UCSD-AML1 (cell line): ENCODE results near the gene BUD31.
"Not testable (repeated sequence)": the region's sequence is repeated elsewhere in the genome, so short reads cannot be mapped to it uniquely, and the experiment has no call there.

Experiments
- DNase-seq: peaks from one replicate; lab custom pipeline; 2025; ENCODE audit not compliant: unreplicated experiment; lab: John Stamatoyannopoulos, UW

Gene BUD31

DNA sequence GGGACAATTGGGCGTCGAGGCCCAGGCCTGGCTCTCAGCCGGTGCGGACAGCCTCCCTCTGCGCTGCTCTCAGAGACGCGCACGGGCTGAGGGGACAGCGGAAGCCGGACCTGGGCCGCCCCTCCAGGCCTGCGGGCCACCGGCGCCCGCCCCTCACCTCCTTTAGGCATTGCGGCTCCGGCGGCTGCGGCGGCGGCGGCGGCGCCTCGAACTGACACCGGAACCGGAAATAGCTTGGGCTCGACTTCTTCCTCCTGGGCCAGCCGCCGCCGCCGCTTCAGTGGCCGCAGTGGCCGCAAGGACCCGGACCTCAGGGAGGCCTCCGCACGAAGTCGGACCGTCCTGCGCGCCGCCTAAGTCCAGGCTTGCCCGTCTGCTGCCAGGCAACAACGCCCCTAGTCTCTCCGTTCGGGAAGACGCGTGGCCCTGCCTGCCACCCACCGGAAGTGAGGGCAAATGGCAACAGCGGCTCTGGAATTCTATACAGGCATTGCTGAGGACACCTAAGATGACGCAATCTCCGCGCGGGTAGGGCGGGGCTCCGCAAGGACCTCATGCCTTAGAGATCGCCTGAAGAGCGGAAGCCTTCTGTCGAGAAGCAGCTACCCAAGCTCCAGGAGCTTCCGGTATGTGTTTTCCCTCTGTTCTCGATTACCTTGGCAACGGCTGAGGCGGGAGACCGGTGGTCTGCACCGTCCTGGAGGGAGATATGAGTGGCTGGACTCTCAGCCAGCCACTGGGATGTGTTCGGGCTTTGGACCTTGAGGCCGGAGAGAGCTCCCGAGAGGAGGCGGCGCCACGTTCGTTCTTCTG lies at the start of gene BUD31, which contains the start of gene PDAP1:
TSS of gene BUD31 (plus strand) at position 591 of the 813 bp plus-strand sequence. CDS start 2,124 bp downstream, outside the sequence.
TSS of gene PDAP1 (minus strand) at position 219 of the 813 bp plus-strand sequence. CDS start at position 170, 49 bp downstream.
- DNase-seq, result peak; percentile 85

DNA sequence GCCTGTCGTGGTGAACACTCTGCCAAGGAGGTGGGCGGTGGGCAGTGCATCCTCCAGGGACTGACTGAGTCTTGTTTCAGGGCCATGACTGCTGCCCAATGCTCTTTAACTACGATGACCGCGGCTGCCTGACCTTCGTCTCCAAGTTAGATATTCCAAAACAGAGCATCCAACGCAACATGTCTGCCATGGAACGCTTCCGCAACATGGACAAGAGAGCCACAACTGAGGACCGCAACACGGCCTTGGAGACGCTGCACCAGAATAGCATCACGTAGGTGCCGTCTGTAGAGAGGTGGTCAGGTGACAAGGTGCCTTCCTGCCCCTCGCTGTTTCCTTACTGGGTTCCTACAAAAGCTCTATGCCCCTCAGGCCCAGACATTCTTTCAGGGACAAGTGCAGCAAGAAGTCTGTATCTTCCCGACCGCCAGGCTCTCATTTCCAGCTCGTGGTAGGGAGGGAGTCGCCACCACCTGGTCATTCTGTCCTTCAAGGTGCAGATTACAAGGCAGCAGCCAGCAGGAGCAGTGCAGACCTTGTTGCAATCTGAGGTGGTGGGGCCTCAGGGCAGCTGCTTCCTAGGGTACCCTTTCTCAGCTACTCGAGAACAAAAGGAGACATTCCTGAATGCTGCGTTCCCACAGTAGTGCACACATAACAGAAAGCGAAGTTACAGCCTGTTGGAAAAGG lies 49.2 kb upstream of the BUD31 start:
- DNase-seq, result no peak

DNA sequence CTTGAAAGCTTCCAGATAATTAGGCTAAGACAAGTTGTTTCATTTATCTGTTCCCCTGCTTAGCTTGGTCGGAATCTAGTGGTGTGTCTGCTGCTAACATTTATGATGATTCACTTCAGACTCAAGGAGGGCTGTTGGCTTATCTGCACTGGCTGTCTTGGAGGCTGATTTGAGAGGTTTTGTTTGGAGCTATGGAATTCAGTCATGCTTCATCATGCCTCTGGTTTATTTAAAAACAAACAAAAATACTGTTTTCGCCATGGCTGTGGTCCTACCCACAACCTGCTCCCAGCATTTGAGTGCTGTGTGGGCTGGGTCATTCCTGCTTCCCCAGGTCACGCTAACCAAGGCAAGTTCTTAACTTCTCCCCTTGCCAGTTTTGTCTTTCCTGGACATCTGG lies 46.0 kb upstream of the BUD31 start:
- no peak for DNase-seq

DNA sequence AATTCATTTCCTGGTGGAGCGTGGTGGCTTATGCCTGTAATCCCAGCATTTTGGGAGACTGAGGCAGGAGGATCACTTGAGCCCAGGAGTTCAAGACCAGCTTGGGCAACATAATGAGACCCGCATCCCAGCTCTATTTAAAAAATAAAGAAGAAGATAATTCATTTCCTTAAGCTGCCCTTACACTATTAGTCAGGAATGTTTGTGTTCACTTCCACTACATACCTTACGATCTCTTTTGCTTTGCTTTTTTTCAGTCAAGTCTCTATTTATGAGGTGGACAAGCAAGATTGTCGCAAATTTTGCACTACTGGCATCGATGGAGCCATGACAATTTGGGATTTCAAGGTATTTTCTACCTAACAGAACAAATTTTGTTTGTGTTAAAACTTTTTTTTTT lies 45.5 kb upstream of the BUD31 start:
- no peak for DNase-seq

DNA sequence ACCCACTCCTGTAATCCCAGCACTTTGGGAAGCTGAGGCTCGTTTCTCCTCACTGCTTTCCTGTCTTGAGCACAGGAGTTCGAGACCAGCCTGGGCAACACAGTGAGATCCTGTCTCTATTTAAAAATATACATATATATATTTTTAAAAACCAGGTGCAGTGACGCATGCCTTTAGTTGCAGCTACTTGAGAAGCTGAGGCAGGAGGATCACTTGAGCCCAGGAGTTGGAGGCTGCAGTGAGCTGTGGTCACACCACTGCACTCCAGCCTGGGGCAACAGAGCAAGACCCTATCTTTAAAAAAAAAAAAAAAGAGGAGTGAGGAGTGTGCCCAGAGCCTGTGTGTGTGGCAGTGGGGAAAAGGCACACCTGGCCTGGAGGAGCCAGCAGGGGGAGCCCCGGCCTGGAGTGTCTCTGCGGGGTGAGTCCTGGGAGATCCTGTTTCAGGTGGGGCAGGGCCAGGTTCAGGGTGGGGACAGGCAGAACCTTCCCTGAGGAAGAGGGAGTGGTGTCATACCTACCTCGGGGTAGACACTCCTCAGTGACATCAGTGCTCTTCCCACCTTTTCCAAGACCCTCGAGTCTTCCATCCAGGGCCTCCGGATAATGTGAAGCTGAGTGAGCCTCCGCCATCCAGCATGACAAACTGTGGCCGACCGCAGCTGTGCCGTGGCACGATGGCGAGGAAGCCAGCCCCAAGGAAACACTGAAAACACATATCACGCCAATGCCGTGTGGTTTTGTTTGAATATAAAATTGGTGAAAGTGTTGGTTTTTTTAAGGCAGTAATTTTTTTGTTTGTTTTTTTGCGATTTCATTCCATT lies 43.2 kb upstream of the BUD31 start:
- peak; percentile 16 for DNase-seq

DNA sequence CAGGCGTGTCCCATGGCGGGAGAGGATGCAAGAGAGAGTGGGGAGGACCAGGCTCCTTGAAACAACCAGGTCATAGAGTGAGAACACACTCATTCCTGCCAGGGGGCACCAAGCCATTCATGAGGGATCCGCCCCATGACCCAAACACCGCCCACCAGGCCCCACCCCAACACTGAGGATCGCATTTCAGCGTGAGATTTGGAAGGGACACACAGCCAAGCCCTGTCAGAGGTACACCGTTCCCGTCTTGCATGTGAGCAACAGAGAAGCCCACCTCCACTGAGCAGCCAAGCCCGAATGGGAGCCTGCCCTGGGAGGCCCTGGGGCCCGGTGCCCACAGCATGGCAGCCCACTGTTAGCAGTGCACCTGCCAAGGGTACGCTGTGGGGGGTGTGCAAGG lies 42.1 kb upstream of the BUD31 start:
- DNase-seq, result no peak

DNA sequence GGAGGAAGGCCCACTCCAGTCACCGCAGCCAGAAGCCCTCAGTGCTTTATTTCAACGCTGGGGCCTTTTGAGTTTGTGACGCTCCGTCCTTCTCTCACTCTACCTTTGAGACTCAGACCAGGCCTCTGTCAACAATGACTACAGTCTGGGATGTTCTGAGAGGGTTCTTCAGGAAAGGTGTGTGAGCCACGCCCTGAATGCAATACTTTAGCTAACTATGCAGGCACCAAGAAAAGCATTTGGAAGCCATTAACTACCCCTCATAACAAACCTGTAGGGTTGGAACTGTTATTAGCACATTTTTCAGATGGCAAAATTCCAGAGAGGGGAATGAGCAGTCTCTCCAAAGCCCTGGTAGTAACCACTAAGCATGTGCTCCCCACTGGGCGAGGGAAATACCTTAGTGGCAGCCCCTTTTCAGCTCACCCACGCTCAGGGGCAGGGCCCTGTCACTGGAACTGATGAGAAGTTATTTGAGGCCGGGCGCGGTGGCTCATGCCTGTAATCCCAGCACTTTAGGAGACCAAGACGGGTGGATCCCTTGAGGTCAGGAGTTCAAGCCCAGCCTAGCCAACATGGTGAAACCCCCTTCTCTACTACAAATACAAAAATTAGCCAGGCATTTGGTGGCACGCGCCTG lies 39.9 kb upstream of the BUD31 start:
- no peak for DNase-seq

DNA sequence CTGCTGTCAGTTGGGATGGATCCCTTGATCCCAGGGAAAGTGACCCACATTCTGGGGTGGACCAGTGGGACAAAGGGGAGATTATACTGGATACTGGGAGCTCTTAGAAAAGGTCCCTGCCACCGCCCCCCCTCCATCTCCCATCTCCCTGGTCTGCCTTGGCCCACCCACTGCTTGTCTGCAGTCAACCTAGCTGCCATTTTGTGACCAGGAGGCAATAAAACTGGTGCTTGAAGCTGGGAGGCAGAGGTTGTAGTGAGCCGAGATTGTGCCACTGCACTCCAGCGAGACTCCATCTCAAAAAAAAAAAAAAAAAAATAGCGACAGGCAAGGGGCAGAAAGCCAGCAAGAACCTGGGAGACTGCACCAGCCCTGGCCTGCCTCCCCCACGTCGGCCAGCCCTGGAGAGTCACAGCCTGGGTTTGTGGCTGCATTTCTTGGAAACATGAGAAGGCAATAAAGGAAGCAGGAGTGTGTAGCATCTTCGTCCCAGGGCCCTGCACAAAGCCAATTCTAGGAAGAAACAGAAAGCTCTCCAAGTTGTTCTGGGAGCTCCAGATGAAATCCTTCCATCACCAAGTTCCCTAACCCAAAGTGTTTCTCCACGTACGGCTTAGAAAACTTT lies 38.9 kb upstream of the BUD31 start:
- peak; percentile 49 for DNase-seq

DNA sequence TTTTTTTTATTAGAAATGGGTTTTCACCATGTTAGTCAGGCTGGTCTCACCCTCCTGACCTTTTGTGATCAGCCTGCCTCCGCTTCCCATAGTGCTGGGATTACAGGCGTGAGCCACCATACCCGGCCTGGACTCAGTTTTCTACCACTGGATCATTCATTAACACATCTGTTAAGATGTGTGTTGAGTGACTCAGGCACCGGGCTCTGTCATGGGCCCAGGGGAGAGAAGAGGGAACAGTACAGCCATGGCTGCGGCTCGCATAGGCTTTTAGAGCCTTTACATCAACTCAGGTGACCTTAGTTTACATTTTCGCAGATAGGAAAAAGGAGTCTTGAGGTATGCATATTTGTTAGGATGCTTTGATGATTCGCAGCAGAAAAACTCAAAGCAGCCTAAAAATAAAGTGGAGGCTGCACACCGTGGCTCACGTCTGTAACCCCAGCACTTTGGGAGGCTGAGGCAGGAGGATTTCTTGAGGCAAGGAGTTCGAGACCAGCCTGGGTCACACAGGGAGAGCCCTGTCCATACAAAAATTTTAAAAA lies 37.3 kb upstream of the BUD31 start:
- DNase-seq, result no peak

DNA sequence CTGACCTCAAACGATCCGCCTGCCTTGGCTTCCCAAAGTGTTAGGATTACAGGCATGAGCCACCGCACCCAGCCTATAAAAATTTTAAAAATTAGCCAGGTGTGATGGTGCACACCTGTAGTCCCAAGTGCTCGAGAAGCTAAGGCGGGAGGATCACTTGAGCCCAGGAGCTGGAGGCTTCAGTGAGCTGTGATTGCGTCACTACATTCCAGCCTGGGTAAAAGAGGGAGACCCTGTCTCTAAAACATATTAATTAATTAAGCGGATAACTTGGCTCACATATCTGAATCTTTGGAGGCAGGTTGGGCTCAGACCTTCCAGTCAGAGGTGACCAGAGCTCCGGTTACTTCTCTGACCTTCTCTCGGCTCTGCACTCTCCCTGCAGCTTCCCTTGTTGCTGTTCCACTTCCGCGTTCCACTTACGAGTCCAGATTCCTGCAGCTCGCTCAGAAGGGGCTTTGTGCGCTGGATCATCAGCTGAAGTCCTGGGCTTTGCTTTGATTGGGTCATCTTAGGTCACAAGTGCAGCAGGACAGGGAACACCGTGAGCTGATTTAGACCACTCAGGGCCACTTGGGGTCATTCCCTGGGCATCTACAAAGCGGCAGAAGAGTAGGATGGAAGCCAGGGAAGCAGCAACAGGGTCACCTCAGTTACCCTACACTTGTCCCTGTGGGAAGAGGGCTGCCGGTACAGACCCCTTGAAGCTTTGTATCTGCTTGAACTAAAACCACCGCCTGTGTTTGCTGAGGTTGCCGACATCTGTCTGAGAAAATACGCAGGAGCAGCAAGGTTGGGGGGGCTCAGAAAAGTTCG lies 36.3 kb upstream of the BUD31 start:
- DNase-seq, result no peak

DNA sequence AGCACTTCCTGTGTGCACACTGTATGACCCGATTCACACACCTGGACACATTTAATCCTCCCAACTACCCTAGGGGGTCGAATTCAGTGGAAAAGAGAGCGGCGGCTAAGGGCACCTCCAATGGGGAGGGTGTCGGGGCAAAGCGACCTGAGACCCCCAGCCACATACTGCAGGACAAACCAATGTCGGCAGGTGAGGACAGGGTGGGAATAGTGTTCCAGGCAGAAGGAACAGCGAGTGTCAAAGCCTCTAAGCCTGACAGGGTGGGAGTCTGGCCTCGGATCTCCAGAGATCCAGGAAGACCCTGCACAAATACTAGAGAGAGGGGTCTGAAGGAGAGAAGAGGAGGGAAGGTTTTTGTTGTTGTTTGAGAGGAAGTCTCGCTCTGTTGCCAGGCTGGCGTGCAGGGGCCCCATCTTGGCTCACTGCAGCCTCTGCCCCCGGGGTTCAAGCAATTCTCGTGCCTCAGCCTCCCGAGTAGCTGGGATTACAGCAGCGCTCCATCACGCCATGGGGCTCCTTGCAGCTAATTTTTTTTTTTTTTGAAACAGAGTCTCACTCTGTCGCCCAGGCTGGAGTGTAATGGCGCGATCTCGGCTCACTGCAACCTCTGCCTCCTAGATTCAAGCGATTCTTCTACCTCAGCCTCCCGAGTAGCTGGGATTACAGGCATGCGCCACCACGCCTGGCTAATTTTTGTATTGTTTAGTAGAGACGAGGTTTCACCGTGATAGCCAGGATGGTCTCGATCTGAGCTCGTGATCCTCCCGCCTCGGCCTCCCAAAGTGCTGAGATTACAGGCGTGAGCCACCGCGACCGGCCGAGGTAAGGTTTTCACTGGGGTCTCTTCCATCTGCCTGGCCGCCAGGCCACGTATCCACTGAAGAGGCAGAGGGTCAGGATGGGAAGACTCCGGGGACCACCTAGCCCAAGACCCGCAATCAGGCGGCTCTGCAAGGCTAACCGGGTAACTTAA lies 35.4 kb upstream of the BUD31 start:
- no peak for DNase-seq

DNA sequence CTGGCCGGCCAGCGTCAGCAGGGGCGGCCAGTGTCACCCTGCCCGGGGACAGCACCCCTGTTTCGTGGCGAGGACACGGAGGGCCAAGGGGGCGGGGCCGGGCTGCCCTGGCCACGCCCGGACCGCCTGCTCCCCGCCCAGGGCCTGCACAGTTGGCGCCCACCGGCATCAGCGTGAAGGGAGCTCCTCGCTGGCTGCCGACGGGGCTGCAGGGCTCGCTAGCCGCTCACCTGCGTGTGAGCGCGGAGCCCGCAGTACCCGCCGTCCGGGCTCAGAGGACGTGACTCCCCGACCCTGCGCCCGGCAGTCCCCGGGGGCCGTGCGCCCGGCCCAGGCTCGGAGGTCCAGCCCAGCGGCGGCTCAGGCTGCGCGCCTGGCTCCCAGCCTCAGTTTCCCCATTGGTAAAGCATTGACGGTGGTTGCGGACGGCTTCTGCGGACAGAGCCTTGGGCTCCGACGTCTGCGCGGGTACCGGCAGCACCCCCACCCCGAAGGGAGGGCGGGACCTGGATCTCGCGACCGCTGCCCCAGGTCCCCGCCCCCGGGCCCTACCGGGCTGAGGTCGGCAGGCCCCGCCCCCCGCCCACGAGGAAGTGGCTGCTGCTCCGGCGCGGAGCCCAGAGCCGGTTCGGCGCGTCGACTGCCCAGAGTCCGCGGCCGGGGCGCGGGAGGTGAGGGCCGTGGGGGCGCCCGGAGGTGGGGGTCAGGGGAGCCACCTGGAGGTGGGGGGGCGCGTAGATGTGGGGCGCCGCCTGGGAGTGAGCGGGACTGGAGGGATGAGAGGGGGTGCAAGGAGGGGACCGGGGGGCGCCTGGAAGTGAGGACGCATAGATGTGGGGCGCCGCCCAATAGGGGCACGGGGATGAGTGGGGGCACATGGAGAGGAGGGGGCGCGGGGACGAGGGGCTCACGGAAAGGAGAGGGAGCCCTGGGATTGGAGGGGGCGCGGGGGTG lies 34.4 kb upstream of the BUD31 start, which contains the start of gene ARPC1B:
TSS of gene ARPC1B (plus strand) at position 620 of the 954 bp plus-strand sequence. CDS start 10,985 bp downstream, outside the sequence.
- DNase-seq, result peak; percentile 78

DNA sequence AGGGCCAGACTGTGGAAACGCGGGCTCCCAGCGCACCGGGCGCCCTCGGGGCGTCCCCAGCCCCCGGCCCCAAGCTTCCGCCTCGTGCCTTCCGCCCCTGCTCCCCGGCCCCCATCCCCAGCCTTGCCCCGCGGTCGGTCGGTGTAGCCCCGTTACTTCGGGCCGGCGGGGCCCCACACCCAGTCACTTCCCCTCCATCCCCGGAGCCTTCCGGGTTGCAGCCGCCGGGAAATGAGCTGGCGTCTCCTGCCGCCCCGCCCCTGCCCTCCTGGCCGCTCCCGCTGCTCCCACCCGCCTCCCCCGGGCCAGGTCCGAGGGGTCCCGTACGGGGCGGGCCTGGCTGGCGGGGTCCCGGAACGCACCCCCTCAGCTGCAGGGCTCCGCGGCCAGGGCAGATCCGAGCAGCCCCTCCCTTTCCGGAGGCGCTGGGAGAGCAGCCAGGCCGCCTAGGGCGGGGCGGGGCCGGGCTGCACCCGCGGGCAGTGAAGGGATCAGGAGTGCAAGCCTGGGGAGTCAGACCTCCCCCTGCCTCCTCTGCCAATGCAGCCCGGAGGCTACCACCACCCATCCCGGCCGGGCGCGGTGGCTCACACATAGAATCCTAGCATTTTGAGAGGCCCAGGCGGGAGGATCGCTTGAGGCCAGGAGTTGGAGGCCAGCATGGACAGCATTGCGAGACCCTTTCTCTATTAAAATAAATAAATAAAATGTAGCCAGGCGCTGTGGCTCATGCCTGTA lies 33.5 kb upstream of the BUD31 start:
- DNase-seq, result peak; percentile 53

DNA sequence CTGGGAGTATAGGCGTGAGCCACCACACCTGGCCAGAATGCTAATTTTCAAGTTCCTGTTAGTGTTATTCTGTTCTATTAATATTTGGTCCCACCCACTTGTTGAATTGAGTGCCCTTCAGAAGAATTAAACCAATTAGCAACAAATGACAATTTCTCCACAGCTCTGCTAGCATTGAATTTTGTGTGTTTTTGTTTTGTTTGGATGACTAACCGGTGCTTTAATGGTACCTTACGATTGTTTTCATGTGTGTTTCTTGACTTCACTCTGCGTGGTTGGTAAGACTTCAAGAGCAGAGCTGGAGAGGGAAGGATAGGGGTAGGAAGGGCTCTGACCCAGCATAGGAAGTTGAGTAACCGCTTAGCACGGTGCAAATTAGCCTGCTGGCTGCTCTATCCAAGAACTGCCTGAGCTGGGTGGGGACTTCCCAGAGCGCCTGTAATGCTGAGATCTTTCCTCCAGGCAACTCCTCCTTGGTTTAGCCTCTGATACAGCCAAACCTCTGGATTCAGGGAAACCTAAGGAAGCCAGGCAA lies 29.7 kb upstream of the BUD31 start:
- DNase-seq, result peak; percentile 54

DNA sequence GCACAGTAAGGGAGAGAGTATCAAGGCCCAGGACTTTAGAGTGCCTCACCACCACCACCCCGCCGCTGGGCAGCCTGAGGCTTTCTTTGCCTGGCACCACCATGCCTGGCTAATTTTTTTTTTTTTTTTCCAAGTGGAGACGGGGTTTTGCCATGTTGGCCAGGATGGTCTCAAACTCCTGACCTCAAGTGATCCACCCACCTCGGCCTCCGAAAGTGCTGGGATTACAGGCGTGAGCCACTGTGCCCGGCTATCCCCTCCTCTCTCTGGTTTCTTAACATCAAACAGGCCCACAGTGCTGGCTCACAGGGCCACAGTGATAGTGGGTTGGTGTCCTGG lies 29.1 kb upstream of the BUD31 start:
- not testable (repeated sequence) for DNase-seq
